K562 (cell line): ENCODE measurements around the gene DNAH17.

Experiments
- GABPB1 ChIP-seq: sonication (generic); formaldehyde crosslinking; IDR thresholded peaks from 2 replicates; pipeline ENCODE4 v1.8.0; 2022; ENCODE audit warnings: mild to moderate bottlenecking, missing genetic modification reagents
- POLR2A ChIP-seq: fragments of 450-650 bp; conservative IDR thresholded peaks from 2 replicates; pipeline ENCODE4 v1.6.1; 2016
- TBP ChIP-seq: optimal IDR thresholded peaks from 2 replicates; pipeline ENCODE3; 2011; ENCODE audit warnings: low read depth, low read length, improper control_type of control experiment

DNA sequence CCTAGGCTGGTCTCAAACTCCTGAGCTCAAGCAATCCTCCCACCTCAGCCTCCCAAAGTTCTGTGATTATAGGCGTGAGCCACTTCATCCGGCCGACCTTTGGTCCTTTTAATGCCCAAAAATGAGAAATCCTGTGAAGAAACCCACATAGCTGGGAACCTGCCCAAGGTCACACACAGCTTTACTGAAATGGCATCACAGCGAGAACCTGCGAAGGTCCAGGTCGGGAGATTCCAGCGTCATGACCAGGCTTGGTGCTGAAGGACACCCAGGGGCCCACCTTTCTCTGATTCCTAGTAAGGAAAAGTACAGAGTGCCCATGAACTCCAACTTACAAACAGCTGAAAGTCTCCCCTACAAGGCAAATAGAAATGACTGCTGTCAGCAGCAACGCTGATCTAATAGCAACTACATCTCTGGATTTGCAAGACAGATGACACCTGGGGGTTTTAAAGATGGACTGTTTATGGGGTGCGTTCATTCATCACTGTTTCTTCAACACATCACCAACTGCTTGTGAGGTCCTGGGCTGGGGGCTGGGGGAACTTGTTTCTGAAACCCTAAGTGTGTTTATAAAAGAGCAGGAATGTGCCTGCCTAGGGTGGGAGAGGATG is 24.5 kb upstream of the DNAH17 start:
- TF ChIP-seq POLR2A = no peak
- no peak for TF ChIP-seq GABPB1 (CRISPR knock-in tag)
- TF ChIP-seq TBP = no peak
